Heart left ventricle (tissue), 16 donors: Measurements from ENCODE around the gene UHRF2. TPM values are rescaled to one million over a fixed set of nuclear protein-coding genes. Genes with fewer than 3 reads are reported as not detected.
"Not testable (repeated sequence)": the region's sequence is repeated elsewhere in the genome, so short reads cannot be mapped to it uniquely, and the experiment has no call there.

Experiments
- ATAC-seq, 4 donors: fragments of 200-7000 bp; cut with Tn5 transposase; one replicate each; pipeline ENCODE4 v1.9.1; 2020 to 2022; ENCODE audit warnings: moderate library complexity in 4 of 4, mild to moderate bottlenecking in 3 of 4, moderate number of reproducible peaks in 1 of 4
- DNase-seq, 5 donors: peaks; one replicate each; pipeline ENCODE4 v3.0.0-alpha.2; 2020
- H3K27ac ChIP-seq, 12 donors: fragments of 200-600 bp; sonication (generic) in 4 of 12; one replicate each; pipeline versions ENCODE4 v1.5.0 to v1.8.0; 2016 to 2022; ENCODE audit warnings: mild to moderate bottlenecking in 2 of 12
- H3K27me3 ChIP-seq, 9 donors: fragments of 200-600 bp; sonication (generic) in 2 of 9; one replicate each; pipeline versions ENCODE4 v1.5.1 to v1.8.0; 2016 to 2022; ENCODE audit warnings: mild to moderate bottlenecking in 3 of 9
- H3K36me3 ChIP-seq, 9 donors: fragments of 200-600 bp; sonication (generic) in 2 of 9; one replicate each; pipeline versions ENCODE4 v1.5.0 to v1.8.0; 2018 to 2022; ENCODE audit warnings: mild to moderate bottlenecking in 2 of 9
- H3K4me1 ChIP-seq, 12 donors: fragments of 200-600 bp; sonication (generic) in 4 of 12; one replicate each; pipeline versions ENCODE4 v1.5.0 to v1.8.0; 2016 to 2022; ENCODE audit warnings: mild to moderate bottlenecking in 3 of 12
- H3K4me3 ChIP-seq, 12 donors: fragments of 200-600 bp; sonication (generic) in 4 of 12; one replicate each; pipeline versions ENCODE4 v1.5.0 to v1.8.0; 2017 to 2022; ENCODE audit warnings: mild to moderate bottlenecking in 9 of 12, moderate library complexity in 4 of 12
- H3K9me3 ChIP-seq, 12 donors: fragments of 200-600 bp; sonication (generic) in 4 of 12; one replicate each; pipeline versions ENCODE4 v1.5.0 to v1.8.0; 2016 to 2022; ENCODE audit warnings: mild to moderate bottlenecking in 1 of 12
- CTCF ChIP-seq, 12 donors: fragments of 200-600 bp; sonication (generic) in 4 of 12; IDR thresholded peaks; one replicate each; pipeline versions ENCODE4 v1.5.0 to v1.8.0; 2018 to 2022; ENCODE audit warnings: antibody characterized with exemption in 12 of 12, mild to moderate bottlenecking in 5 of 12
- POLR2A ChIP-seq, 2 donors: fragments of 450-650 bp; IDR thresholded peaks; one replicate each; pipeline ENCODE4 v1.6.1; 2017; ENCODE audit warnings: antibody characterized with exemption in 2 of 2, mild to moderate bottlenecking in 2 of 2, moderate library complexity in 2 of 2
- WGBS, 4 donors: extraction: QIAGEN DNeasy Blood & Tissue Kit in 2 of 4; methylation state at CpG; one replicate each; pipeline versions ENCODE4 v1.1.5 to v1.1.7; 2013 to 2018; 5-methylcytosine and 5-hydroxymethylcytosine counted together
- intact Hi-C, 10 donors: fragments of 100-400 bp; cut with DNase I; formaldehyde crosslinking; loops; one replicate each; pipeline versions ENCODE4 v1.11.1 to v1.14.2; 2022
- polyA plus RNA-seq, 2 donors: library from polyadenylated mRNA; stranded (reverse); fragments of 200-250 nt; gene quantifications; one replicate each; pipeline ENCODE4 v1.2.3, GENCODE V29; 2013
- total RNA-seq, 9 donors: library from RNA; depleted of rRNA in 2 of 9; stranded (reverse); fragments of >200 nt in 2 of 9; fragmentation: NEBNext Ultra II Directional in 3 of 9; extraction: Animal tissue kit (Norgen Biotek cat#: 25700) in 3 of 9; gene quantifications; one replicate each; pipeline versions ENCODE4 v1.1.0 to v1.2.4, GENCODE V29; 2016 to 2023
- donor health status: ischemic (EF 13 %, LVEDD 7.1; RV severe dilation, severe dysfunction).
- donor health status: healthy with polysubstance abuse.
- donor health status: DM: no; HTN: yes; CAD: no.
- donor health status: DM: no; HTN: no; CAD: no.
- donor health status: ischemic (EF 25% LVEDD 6.9; RV normal size, moderate dysfunction).
- donor health status: ischemic (EF 25% LVEDD 5.7; RV mildly dilated, moderate dysfunction).
- donor health status: healthy.
- donor health status: DM: yes; HTN: yes; CAD: no.
- donor health status: ischemic (EF 35%, LVEDD 5.7; RV mildly dilated, moderate dysfunction).
- donor health status: nonischemic (EF 11% LVEDD 7.7; RV severe dilation, severe dysfunction).
- donor health status: DM: yes; HTN: yes; CAD: no.
- donor health status: PGD.
- donor health status: ischemic (EF 29% LVEDD 5.4; RV normal size, mild dysfunction).
- donor health status: nonischemic (EF 23%, LVEDD 6.1; RV moderate dilation, normal function).

The UHRF2 gene
- total and polyA plus RNA-seq, 11 donors = 6.4 to 20.6 (median 14.1) TPM

DNA sequence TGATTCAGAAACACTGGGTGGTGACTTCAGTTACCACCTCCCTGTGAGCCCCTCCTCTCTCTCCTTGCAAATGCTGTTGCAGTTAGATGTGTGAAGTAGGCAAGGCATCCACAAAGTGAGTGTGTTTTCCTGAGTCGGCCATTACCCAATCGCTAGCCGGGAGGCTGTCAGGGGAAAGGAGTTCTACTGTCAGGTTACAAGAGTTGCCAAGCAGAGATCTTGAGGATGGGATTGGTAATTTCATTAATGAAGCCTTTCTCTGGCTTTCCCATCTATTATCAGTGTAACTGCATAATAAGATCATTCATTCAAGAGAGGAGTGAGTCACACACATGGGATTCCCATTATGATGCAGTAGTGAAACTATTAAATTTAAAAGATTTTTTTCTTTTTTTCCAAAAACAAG is 125.7 kb downstream of the UHRF2 start:
- intact Hi-C loops = no loop called here
- TF ChIP-seq CTCF (IDR thresholded peaks at IDR 0.05) (no peak), POLR2A (IDR thresholded peaks at IDR 0.05) (no peak)
- no peaks in the 10 kb centered on the region for H3K9me3 ChIP-seq
- H3K27me3 ChIP-seq = no peaks in the 10 kb centered on the region
- no peak for ATAC-seq
- no peaks in the 10 kb centered on the region for H3K36me3 ChIP-seq
- WGBS, 4 donors = 52 to 65% (median 54%) methylated on average over 3 of the region's 3 CpGs
- DNase-seq = no peak
- no peak overlapping the region for H3K27ac ChIP-seq
- H3K4me3 ChIP-seq = no peak overlapping the region
- no peaks in the 10 kb centered on the region for H3K4me1 ChIP-seq

GRCh38 chr9:6542617-6543016 is 129.6 kb downstream of the UHRF2 start:
- H3K4me1 ChIP-seq, H3K27ac ChIP-seq, H3K9me3 ChIP-seq, intact Hi-C loops, DNase-seq, H3K4me3 ChIP-seq, ATAC-seq, H3K27me3 ChIP-seq, H3K36me3 ChIP-seq: not testable (repeated sequence)
- WGBS, 4 donors = 83 to 87% (median 85%) methylated on average over 5 of the region's 5 CpGs

- H3K4me1 ChIP-seq = no peaks in the 10 kb centered on the region
- no peak overlapping the region for H3K27ac ChIP-seq
- H3K27me3 ChIP-seq = no peaks in the 10 kb centered on the region
- DNase-seq (no peak), ATAC-seq (no peak)
- no peak overlapping the region for H3K4me3 ChIP-seq
- TF ChIP-seq CTCF (IDR thresholded peaks at IDR 0.05) = no peak
- no peak for TF ChIP-seq POLR2A (IDR thresholded peaks at IDR 0.05)
- WGBS, 4 donors = 50 to 57% (median 52%) methylated on average over 6 of the region's 6 CpGs
- H3K9me3 ChIP-seq = no peaks in the 10 kb centered on the region
- intact Hi-C loops = no loop called here
- no peaks in the 10 kb centered on the region for H3K36me3 ChIP-seq
These were observed 130.2 kb downstream of the UHRF2 start for GRCh38 chr9:6543204-6543603.

GRCh38 chr9:6545017-6545691 is 132.2 kb downstream of the UHRF2 start:
- Histone ChIP-seq H3K4me1 (no peaks in the 10 kb centered on the region), H3K4me3 (no peak overlapping the region), H3K27ac (no peak overlapping the region), H3K9me3 (no peaks in the 10 kb centered on the region), H3K27me3 (no peaks in the 10 kb centered on the region), H3K36me3 (no peaks in the 10 kb centered on the region)
- intact Hi-C loops = no loop called here
- TF ChIP-seq CTCF (IDR thresholded peaks at IDR 0.05) (no peak), POLR2A (IDR thresholded peaks at IDR 0.05) (no peak)
- ATAC-seq = no peak
- no peak for DNase-seq
- WGBS, 4 donors = 89 to 94% (median 91%) methylated on average over 8 of the region's 8 CpGs
